Measurements from ENCODE around the gene ADGRG3.

DNA sequence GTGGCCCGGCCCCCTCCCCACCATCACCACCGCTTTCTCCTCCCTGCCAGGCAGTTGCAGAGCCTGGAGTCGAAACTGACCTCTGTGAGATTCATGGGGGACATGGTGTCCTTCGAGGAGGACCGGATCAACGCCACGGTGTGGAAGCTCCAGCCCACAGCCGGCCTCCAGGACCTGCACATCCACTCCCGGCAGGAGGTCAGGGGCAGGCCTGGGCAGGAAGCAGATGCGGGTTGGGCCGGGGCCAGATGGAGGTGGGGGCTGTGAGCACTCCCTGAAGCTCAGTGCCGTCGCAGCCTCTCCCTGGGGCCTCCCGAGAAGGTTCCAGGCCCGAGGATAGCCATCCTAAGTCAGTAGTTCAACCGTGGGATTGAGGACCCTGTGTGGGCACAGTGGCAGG, 14.2 kb upstream of the ADGRG3 start:
- TF ChIP-seq POLR2A (IDR thresholded peaks at IDR 0.05), result no peak
- TF ChIP-seq, protein P1, sequence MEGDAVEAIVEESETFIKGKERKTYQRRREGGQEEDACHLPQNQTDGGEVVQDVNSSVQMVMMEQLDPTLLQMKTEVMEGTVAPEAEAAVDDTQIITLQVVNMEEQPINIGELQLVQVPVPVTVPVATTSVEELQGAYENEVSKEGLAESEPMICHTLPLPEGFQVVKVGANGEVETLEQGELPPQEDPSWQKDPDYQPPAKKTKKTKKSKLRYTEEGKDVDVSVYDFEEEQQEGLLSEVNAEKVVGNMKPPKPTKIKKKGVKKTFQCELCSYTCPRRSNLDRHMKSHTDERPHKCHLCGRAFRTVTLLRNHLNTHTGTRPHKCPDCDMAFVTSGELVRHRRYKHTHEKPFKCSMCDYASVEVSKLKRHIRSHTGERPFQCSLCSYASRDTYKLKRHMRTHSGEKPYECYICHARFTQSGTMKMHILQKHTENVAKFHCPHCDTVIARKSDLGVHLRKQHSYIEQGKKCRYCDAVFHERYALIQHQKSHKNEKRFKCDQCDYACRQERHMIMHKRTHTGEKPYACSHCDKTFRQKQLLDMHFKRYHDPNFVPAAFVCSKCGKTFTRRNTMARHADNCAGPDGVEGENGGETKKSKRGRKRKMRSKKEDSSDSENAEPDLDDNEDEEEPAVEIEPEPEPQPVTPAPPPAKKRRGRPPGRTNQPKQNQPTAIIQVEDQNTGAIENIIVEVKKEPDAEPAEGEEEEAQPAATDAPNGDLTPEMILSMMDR (IDR thresholded peaks at IDR 0.05), result no peak
